RWPE2 (cell line): ENCODE data around the gene ENOX1.
A peak's percentile ranks its signal among the peaks of the same experiment; 100 is the strongest.

Experiments used
- ATAC-seq: fragments of 200-7000 bp; cut with Tn5 transposase; 3 replicates; pipeline ENCODE4 v1.9.1; 2021; ENCODE audit warnings: low read depth
- DNase-seq: peaks from one replicate; pipeline ENCODE4 v3.0.0-alpha.2; 2020; ENCODE audit warnings: low spot score
- H3K27ac ChIP-seq: fragments of 450-650 bp; 2 replicates; pipeline ENCODE4 v1.5.1; 2017; ENCODE audit warnings: mild to moderate bottlenecking; ENCODE audit not compliant: poor library complexity, severe bottlenecking
- H3K27me3 ChIP-seq: fragments of 250-450 bp; sonication (Bioruptor Pico); 2 replicates; pipeline ENCODE4 v1.5.1; 2021; ENCODE audit warnings: mild to moderate bottlenecking, moderate library complexity; ENCODE audit not compliant: insufficient read depth, poor library complexity, severe bottlenecking
- H3K36me3 ChIP-seq: fragments of 250-450 bp; sonication (Bioruptor Pico); 2 replicates; pipeline ENCODE4 v1.5.1; 2020; ENCODE audit warnings: low read depth, mild to moderate bottlenecking, moderate library complexity
- H3K4me1 ChIP-seq: fragments of 250-450 bp; sonication (Bioruptor Pico); 2 replicates; pipeline ENCODE4 v1.5.1; 2021; ENCODE audit warnings: mild to moderate bottlenecking, moderate library complexity; ENCODE audit not compliant: insufficient read depth, poor library complexity, severe bottlenecking
- H3K4me3 ChIP-seq: fragments of 250-450 bp; sonication (Bioruptor Pico); 2 replicates; pipeline ENCODE4 v1.5.1; 2021; ENCODE audit warnings: mild to moderate bottlenecking, moderate library complexity; ENCODE audit not compliant: severe bottlenecking
- H3K9me3 ChIP-seq: fragments of 250-450 bp; sonication (Bioruptor Pico); 2 replicates; pipeline ENCODE4 v1.5.1; 2021; ENCODE audit warnings: mild to moderate bottlenecking, moderate library complexity; ENCODE audit not compliant: severe bottlenecking
- TF ChIP-seq, protein P1 (sequence below): fragments of 450-650 bp; IDR thresholded peaks from one replicate; pipeline ENCODE4 v1.5.1; 2017; ENCODE audit warnings: mild to moderate bottlenecking, moderate library complexity; ENCODE audit not compliant: poor library complexity, severe bottlenecking

The ENOX1 gene

DNA sequence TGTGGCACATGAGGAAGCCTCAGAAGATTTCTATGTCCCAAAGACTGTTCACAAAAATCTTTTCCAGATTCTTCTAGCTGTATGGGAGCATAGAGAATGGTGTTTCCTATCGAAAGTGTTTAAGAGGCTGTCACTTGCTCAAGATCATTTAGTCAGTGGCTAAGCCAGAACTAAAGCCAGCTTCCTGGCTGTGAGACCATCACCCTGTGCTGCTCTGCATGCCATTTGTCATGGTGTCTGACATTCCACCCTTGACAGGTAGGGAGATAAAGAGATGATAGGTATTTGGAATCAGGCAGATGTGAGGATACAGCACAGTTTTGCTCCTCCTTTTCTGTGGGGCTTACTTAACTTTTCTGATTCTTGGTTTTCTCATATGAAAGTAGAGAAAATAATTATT, 586.0 kb downstream of the ENOX1 start:
- Histone ChIP-seq H3K27ac (no peak overlapping the region), H3K9me3 (no peaks in the 10 kb centered on the region), H3K36me3 (no peaks in the 10 kb centered on the region), H3K4me1 (no peaks in the 10 kb centered on the region), H3K4me3 (no peak overlapping the region), H3K27me3 (no peaks in the 10 kb centered on the region)
- DNase-seq = no peak
- no peak for ATAC-seq
- TF ChIP-seq, protein P1, sequence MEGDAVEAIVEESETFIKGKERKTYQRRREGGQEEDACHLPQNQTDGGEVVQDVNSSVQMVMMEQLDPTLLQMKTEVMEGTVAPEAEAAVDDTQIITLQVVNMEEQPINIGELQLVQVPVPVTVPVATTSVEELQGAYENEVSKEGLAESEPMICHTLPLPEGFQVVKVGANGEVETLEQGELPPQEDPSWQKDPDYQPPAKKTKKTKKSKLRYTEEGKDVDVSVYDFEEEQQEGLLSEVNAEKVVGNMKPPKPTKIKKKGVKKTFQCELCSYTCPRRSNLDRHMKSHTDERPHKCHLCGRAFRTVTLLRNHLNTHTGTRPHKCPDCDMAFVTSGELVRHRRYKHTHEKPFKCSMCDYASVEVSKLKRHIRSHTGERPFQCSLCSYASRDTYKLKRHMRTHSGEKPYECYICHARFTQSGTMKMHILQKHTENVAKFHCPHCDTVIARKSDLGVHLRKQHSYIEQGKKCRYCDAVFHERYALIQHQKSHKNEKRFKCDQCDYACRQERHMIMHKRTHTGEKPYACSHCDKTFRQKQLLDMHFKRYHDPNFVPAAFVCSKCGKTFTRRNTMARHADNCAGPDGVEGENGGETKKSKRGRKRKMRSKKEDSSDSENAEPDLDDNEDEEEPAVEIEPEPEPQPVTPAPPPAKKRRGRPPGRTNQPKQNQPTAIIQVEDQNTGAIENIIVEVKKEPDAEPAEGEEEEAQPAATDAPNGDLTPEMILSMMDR = no peak

DNA sequence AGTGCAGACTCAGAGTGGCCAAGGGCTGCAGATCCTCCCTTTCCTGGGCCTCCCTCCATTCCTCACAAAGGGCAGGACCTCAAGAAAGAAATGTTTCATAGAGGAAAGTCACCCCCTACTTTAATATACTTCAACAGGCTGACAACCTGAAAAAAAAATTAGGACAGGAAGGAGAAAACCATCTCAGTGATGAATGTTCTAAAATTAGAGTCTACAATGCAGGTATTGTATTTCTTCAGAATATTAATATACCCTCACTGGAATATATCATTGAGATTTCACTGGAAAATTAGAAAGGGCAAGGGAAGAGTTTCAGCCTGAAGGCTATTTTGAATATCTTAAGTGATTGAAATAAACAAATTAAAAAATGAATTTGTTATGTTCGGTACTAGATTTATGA, 586.5 kb downstream of the ENOX1 start:
- TF ChIP-seq, protein P1 = no peak
- no peaks in the 10 kb centered on the region for H3K9me3 ChIP-seq
- ATAC-seq (no peak), DNase-seq (no peak)
- no peaks in the 10 kb centered on the region for H3K36me3 ChIP-seq
- no peaks in the 10 kb centered on the region for H3K4me1 ChIP-seq
- H3K27me3 ChIP-seq = no peaks in the 10 kb centered on the region
- no peak overlapping the region for H3K4me3 ChIP-seq
- no peak overlapping the region for H3K27ac ChIP-seq

DNA sequence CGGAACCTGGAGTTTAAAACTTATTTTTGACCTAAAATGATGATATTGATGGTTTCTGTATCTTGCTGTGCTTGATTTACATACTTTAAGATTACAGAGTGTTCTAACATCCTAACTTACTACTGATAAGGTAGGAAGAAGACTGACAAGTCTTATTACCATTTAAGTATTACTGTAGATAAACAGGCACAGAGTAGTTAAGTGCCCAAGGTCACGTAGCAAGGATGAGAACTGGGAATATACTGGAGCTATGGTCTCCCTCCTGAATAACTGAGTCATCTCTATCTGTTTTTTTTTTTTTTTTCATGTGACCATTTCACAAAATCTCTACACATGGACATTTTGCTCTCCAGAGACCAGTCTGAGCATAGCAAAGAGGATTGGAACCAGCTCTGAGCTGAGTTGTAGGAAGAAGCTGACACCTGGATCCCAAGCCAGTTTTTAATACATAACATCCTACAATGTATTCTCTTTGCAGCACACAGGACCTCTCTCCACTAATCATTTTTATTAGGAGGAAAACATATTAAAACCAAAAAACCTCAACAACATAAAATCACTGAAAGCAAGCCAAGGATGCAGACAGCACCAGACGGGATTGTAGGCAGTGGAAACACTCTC, 589.9 kb downstream of the ENOX1 start:
- TF ChIP-seq, protein P1 = no peak
- DNase-seq = no peak
- Histone ChIP-seq H3K4me3 (no peak overlapping the region), H3K27me3 (no peaks in the 10 kb centered on the region), H3K9me3 (no peaks in the 10 kb centered on the region), H3K36me3 (no peaks in the 10 kb centered on the region), H3K4me1 (no peaks in the 10 kb centered on the region), H3K27ac (no peak overlapping the region)
- no peak for ATAC-seq

DNA sequence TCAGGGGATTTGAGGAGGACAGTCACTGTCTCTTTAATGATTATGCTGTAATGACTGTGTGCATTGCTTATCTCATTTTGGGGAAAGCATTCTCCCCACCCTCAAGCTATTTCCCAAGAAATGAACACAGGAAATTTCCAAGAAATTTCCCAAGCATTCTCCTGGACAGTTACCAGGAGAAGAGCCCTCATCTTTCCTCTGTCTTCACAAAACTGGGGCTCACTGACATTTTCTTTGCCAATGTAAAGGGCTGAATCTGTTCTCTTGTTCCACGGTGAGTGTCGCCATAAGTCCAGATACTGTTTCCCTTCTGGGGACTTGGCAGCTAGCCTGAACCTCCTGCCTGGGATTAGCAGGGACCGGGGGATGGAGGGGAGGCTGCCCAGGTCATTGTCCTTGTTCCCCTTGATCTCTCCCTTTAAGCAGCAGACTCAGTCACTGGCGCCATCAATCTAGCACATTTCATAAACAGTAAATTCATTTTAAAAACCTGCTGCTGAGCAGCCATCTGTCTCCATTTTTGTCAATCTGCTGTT, 590.6 kb downstream of the ENOX1 start:
- Histone ChIP-seq H3K36me3 (no peaks in the 10 kb centered on the region), H3K9me3 (no peaks in the 10 kb centered on the region), H3K27ac (no peak overlapping the region), H3K4me1 (no peaks in the 10 kb centered on the region), H3K27me3 (no peaks in the 10 kb centered on the region), H3K4me3 (no peak overlapping the region)
- TF ChIP-seq, protein P1 = peak; percentile 2
- DNase-seq (no peak), ATAC-seq (no peak)

DNA sequence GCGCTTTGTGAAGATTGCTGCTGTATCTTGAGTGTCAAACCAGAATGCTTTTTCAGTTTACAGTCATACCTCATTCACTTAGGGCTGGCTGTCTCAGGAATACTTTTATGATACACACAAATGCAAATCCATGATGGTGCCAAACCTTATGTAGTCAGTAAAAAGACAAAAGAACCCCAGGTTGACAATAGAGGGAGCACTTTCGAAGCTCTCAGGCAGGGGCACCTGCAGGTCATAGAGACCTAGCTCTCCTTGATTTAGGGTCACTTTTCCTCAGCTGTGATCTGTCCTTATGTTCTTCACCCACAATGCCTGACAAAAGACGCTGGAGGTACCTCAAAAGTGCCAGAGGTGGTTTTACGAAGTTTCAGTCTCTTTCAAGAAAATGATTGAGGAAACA, 591.2 kb downstream of the ENOX1 start:
- H3K36me3 ChIP-seq = no peaks in the 10 kb centered on the region
- no peak overlapping the region for H3K4me3 ChIP-seq
- no peak for ATAC-seq
- DNase-seq = no peak
- H3K9me3 ChIP-seq = no peaks in the 10 kb centered on the region
- no peaks in the 10 kb centered on the region for H3K27me3 ChIP-seq
- no peak overlapping the region for H3K27ac ChIP-seq
- TF ChIP-seq, protein P1 = no peak
- no peaks in the 10 kb centered on the region for H3K4me1 ChIP-seq
